ENCODE measurements around the gene NSMF.
A peak's percentile ranks its signal among the peaks of the same experiment; 100 is the strongest.

DNA sequence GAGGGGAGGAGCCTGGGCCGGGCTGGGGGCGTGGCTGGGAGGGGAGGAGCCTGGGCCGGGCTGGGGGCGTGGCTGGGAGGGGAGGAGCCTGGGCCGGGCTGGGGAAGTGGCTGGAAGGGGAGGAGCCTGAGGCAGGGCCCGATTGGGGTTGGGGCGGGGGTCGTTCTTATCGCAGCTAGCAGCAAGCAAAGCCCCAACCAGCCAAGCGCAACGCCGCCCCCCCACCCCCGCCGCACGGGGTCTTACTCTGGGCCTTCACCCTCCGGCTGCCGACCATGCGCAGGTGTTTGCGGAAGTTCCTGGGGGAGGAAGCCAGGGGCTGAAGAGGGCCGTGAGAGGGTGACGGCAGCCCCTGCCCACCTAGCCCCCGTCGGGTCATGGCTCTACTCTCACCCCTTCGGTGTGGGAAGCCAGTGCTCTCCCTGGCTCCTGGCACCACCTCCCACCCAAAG is 5.0 kb downstream of the NSMF start:
- TF ChIP-seq, protein P1, sequence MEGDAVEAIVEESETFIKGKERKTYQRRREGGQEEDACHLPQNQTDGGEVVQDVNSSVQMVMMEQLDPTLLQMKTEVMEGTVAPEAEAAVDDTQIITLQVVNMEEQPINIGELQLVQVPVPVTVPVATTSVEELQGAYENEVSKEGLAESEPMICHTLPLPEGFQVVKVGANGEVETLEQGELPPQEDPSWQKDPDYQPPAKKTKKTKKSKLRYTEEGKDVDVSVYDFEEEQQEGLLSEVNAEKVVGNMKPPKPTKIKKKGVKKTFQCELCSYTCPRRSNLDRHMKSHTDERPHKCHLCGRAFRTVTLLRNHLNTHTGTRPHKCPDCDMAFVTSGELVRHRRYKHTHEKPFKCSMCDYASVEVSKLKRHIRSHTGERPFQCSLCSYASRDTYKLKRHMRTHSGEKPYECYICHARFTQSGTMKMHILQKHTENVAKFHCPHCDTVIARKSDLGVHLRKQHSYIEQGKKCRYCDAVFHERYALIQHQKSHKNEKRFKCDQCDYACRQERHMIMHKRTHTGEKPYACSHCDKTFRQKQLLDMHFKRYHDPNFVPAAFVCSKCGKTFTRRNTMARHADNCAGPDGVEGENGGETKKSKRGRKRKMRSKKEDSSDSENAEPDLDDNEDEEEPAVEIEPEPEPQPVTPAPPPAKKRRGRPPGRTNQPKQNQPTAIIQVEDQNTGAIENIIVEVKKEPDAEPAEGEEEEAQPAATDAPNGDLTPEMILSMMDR (IDR thresholded peaks at IDR 0.05 in 8 of 11, conservative IDR thresholded peaks at IDR 0.05 in 3 of 11) = peak in 1 of 11 experiments; percentile 23
- TF ChIP-seq POLR2A (IDR thresholded peaks at IDR 0.05) (peak in 1 of 3 donors; percentile 28), POLR2AphosphoS5 (IDR thresholded peaks at IDR 0.05) (peak in 1 of 3 donors; percentile 77)
